HL-60 (cell line): ENCODE data around the gene UXT.

Experiments used
- DNase-seq, 2 experiments: peaks; one replicate each; pipeline ENCODE4 v3.0.0-alpha.2; 2010 to 2020; ENCODE audit warnings: low read depth in 1 of 2, low spot score in 1 of 2
- H3K27ac ChIP-seq: fragments of 250-450 bp; sonication (Bioruptor Pico); replicated peaks from 2 replicates; pipeline ENCODE4 v1.5.1; 2020; ENCODE audit warnings: mild to moderate bottlenecking, moderate library complexity
- H3K27me3 ChIP-seq: fragments of 250-450 bp; sonication (Bioruptor Pico); 2 replicates; pipeline ENCODE4 v1.5.1; 2021; ENCODE audit warnings: mild to moderate bottlenecking, moderate library complexity; ENCODE audit not compliant: insufficient read depth, poor library complexity, severe bottlenecking
- H3K4me3 ChIP-seq: replicated peaks from 2 replicates; pipeline ENCODE4 v1.5.1; 2011; ENCODE audit warnings: mild to moderate bottlenecking, control low read depth, low read length; ENCODE audit not compliant: insufficient read depth
- GABPA ChIP-seq: IDR thresholded peaks from 2 replicates; pipeline ENCODE4 v1.6.1; 2012; ENCODE audit warnings: low read depth
- POLR2AphosphoS5 ChIP-seq: IDR thresholded peaks from 2 replicates; pipeline ENCODE4 v1.6.1; 2012; ENCODE audit warnings: low read depth
- REST ChIP-seq: IDR thresholded peaks from 2 replicates; pipeline ENCODE4 v1.6.1; 2012; ENCODE audit warnings: low read depth; ENCODE audit not compliant: insufficient replicate concordance
- SPI1 ChIP-seq: IDR thresholded peaks from 2 replicates; pipeline ENCODE4 v1.6.1; 2012; ENCODE audit warnings: low read depth, mild to moderate bottlenecking, borderline replicate concordance
- TF ChIP-seq, protein P1 (sequence below): IDR thresholded peaks from one replicate; pipeline ENCODE4 v1.5.1; 2011; ENCODE audit warnings: low read length, control low read depth, inconsistent platforms; ENCODE audit not compliant: insufficient read depth

The UXT gene

GRCh38 chrX:47704736-47705135, 45.8 kb upstream of the UXT start:
- H3K27me3 ChIP-seq: no peaks in the 10 kb centered on the region
- no peak overlapping the region for H3K27ac ChIP-seq
- no peak for TF ChIP-seq SPI1
- TF ChIP-seq, protein P1, sequence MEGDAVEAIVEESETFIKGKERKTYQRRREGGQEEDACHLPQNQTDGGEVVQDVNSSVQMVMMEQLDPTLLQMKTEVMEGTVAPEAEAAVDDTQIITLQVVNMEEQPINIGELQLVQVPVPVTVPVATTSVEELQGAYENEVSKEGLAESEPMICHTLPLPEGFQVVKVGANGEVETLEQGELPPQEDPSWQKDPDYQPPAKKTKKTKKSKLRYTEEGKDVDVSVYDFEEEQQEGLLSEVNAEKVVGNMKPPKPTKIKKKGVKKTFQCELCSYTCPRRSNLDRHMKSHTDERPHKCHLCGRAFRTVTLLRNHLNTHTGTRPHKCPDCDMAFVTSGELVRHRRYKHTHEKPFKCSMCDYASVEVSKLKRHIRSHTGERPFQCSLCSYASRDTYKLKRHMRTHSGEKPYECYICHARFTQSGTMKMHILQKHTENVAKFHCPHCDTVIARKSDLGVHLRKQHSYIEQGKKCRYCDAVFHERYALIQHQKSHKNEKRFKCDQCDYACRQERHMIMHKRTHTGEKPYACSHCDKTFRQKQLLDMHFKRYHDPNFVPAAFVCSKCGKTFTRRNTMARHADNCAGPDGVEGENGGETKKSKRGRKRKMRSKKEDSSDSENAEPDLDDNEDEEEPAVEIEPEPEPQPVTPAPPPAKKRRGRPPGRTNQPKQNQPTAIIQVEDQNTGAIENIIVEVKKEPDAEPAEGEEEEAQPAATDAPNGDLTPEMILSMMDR: no peak
- no peak for TF ChIP-seq REST
- no peak for TF ChIP-seq GABPA
- no peak for TF ChIP-seq POLR2AphosphoS5
- H3K4me3 ChIP-seq: no peak overlapping the region
- no peak for DNase-seq

GRCh38 chrX:47697181-47697580, 38.2 kb upstream of the UXT start:
- Histone ChIP-seq H3K4me3 (no peak overlapping the region), H3K27me3 (no peaks in the 10 kb centered on the region), H3K27ac (no peak overlapping the region)
- TF ChIP-seq, protein P1: no peak
- TF ChIP-seq GABPA: no peak
- no peak for TF ChIP-seq POLR2AphosphoS5
- TF ChIP-seq REST: no peak
- no peak for TF ChIP-seq SPI1
- peak in 1 of 2 experiments; percentile 3 for DNase-seq

- Histone ChIP-seq H3K27me3 (no peaks in the 10 kb centered on the region), H3K27ac (no peak overlapping the region), H3K4me3 (no peak overlapping the region)
- no peak for DNase-seq
- TF ChIP-seq, protein P1: no peak
- no peak for TF ChIP-seq POLR2AphosphoS5
- no peak for TF ChIP-seq GABPA
- no peak for TF ChIP-seq SPI1
- TF ChIP-seq REST: no peak
Measured at GRCh38 chrX:47690175-47690574, 31.2 kb upstream of the UXT start.
